ENCODE results near the gene KIF6. TPM values are rescaled to one million over a fixed set of nuclear protein-coding genes. Genes with fewer than 3 reads are reported as not detected.

The KIF6 gene
- total RNA-seq, 1 donor from 2014 or later, result 1.5 TPM

GRCh38 chr6:39282774-39283173, 442.4 kb downstream of the KIF6 start:
- H3K36me3 Mint-ChIP-seq (ENCODE audit: low read depth), result no peaks in the 10 kb centered on the region
- peak overlapping the region; percentile 44 for H3K27ac Mint-ChIP-seq (ENCODE audit: unreplicated experiment)
- no peak for DNase-seq (ENCODE audit: low read depth, low spot score)
- no peak overlapping the region for H3K4me3 Mint-ChIP-seq
- H3K9me3 Mint-ChIP-seq, result no peaks in the 10 kb centered on the region
- no peaks in the 10 kb centered on the region for H3K27me3 Mint-ChIP-seq (ENCODE audit: low read depth)
- no peak for TF ChIP-seq CTCF (conservative IDR thresholded peaks at IDR 0.05)
- no peaks in the 10 kb centered on the region for H3K4me1 Mint-ChIP-seq

GRCh38 chr6:39281312-39281980, 443.8 kb downstream of the KIF6 start:
- no peak for TF ChIP-seq CTCF (conservative IDR thresholded peaks at IDR 0.05)
- DNase-seq (ENCODE audit: low read depth, low spot score), result no peak
- Mint-ChIP-seq H3K4me1 (no peaks in the 10 kb centered on the region), H3K9me3 (no peaks in the 10 kb centered on the region), H3K27me3 (ENCODE audit: low read depth) (no peaks in the 10 kb centered on the region), H3K36me3 (ENCODE audit: low read depth) (no peaks in the 10 kb centered on the region), H3K27ac (ENCODE audit: unreplicated experiment) (peak overlapping the region; percentile 13), H3K4me3 (no peak overlapping the region)

DNA sequence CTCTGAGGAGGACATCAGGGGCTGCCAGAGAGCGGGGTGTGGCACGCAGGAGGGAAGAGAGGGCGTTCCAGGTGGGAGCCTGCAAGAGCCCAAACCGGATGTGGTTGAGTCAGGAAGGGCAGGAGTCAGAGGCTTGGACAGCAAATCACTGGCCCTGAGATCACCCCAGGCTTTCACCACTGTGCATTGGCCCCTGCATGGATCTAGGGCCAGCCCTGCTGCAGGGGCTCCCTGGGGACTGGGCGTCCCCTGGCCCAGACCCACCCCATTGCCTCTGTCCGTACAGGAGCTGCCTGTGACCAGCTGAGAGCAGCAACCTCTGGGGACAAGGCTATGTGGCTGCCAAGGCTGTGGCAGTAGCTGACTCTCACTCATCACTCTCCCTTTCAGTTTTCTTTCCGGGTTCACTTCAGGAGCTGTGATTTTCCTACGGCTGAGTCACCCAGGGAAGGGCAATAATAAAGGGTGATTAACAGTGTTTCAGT, 444.9 kb downstream of the KIF6 start:
- TF ChIP-seq CTCF (conservative IDR thresholded peaks at IDR 0.05), result no peak
- DNase-seq (ENCODE audit: low read depth, low spot score), result no peak
- no peaks in the 10 kb centered on the region for H3K36me3 Mint-ChIP-seq (ENCODE audit: low read depth)
- H3K27ac Mint-ChIP-seq (ENCODE audit: unreplicated experiment), result no peak overlapping the region
- H3K4me3 Mint-ChIP-seq, result no peak overlapping the region
- H3K4me1 Mint-ChIP-seq, result no peaks in the 10 kb centered on the region
- H3K27me3 Mint-ChIP-seq (ENCODE audit: low read depth), result no peaks in the 10 kb centered on the region
- no peaks in the 10 kb centered on the region for H3K9me3 Mint-ChIP-seq

Other genes with a start within 250 kb of the KIF6 start
- 17.6 and 18.2 TPM in 2 replicates for gene DAAM2, start 67.0 kb upstream of the KIF6 start, total RNA-seq
- gene MOCS1, start 209.1 kb upstream of the KIF6 start, total RNA-seq, result 15.9 and 18.4 TPM in 2 replicates